ENCODE data around the gene TSPAN5. TPM values are rescaled to one million over a fixed set of nuclear protein-coding genes. Genes with fewer than 3 reads are reported as not detected.

TSPAN5 gene
- polyA plus RNA-seq, 1 donor (not counting 4 experiments of a cell fraction or from before 2014, with no cell fraction given) = 45.5 TPM

DNA sequence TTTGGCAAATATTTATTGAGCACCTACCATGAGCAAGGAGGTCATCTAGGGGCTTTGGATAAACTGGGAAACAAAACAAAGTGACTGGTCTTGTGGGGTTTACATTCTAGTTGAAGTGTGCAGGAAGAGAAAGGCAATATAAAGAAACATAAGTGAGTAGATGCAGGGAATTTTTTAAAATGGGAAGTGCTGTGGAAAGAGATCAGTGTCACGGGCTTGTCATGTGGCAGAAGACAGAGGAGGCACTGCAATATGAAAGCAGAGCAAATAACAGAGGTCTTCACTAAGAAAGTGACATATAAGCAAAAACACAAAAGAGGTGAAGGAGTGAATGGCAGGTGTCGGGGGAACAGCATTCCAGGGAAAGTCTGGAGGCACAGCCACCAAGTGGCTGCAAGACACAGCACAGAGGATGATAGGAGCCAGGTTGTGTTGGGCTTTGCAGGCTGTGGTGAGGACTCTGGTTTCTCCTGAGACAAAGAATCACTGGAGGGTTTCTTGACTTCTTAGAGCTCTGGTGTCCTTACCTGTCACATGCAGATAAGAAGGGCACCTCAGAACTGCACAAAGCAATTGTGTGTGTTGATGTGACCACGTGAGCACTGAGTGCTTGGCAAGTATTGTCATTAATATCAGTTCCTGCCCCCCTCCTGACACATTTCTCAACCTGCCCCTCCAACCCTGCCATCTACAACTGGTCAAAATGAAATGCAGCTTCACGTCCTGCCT, 143.5 kb downstream of the TSPAN5 start:
- H3K27me3 ChIP-seq (ENCODE audit: control insufficient read depth, extremely low read depth, insufficient read depth, low read length) = no peaks in the 10 kb centered on the region
- no peak overlapping the region for H3K4me2 ChIP-seq (ENCODE audit: control insufficient read depth, extremely low read depth, insufficient read depth, low read depth, low read length)
- H3K4me1 ChIP-seq (ENCODE audit: control insufficient read depth, extremely low read depth, insufficient read depth, low read length) = peaks cover 54% of the 10 kb centered on the region
- peaks cover 0 to 1% of the 10 kb centered on the region in 2 experiments for H3K36me3 ChIP-seq (ENCODE audit: control insufficient read depth in 2 of 2, extremely low read depth in 1 of 2, insufficient read depth in 2 of 2, low read length in 2 of 2)
- no peaks in the 10 kb centered on the region for H3K9me1 ChIP-seq (ENCODE audit: control insufficient read depth, extremely low read depth, insufficient read depth, low read length)
- H3K4me3 ChIP-seq (ENCODE audit: control insufficient read depth in 2 of 3, extremely low read depth in 1 of 3, insufficient read depth in 2 of 3, low read depth in 1 of 3, low read length in 3 of 3) = no peak overlapping the region
- H3K27ac ChIP-seq (ENCODE audit: control insufficient read depth, insufficient read depth, low read length) = no peak overlapping the region
- peaks cover 53% of the 10 kb centered on the region for H3K79me2 ChIP-seq (ENCODE audit: control insufficient read depth, insufficient read depth, low read length)
- no peaks in the 10 kb centered on the region for H3K9me3 ChIP-seq (ENCODE audit: control insufficient read depth, low read depth, low read length)
- DNase-seq (ENCODE audit: low read depth, low spot score) (no peak), FAIRE-seq (no peak)
- TF ChIP-seq, protein P1, sequence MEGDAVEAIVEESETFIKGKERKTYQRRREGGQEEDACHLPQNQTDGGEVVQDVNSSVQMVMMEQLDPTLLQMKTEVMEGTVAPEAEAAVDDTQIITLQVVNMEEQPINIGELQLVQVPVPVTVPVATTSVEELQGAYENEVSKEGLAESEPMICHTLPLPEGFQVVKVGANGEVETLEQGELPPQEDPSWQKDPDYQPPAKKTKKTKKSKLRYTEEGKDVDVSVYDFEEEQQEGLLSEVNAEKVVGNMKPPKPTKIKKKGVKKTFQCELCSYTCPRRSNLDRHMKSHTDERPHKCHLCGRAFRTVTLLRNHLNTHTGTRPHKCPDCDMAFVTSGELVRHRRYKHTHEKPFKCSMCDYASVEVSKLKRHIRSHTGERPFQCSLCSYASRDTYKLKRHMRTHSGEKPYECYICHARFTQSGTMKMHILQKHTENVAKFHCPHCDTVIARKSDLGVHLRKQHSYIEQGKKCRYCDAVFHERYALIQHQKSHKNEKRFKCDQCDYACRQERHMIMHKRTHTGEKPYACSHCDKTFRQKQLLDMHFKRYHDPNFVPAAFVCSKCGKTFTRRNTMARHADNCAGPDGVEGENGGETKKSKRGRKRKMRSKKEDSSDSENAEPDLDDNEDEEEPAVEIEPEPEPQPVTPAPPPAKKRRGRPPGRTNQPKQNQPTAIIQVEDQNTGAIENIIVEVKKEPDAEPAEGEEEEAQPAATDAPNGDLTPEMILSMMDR (optimal IDR thresholded peaks at IDR 0.05 in 1 of 3, IDR thresholded peaks at IDR 0.05 in 1 of 3, conservative IDR thresholded peaks at IDR 0.05 in 1 of 3; ENCODE audit: extremely low read depth in 1 of 3, insufficient read depth in 2 of 3, low read length in 3 of 3) = no peak
- no peak for TF ChIP-seq EZH2 (IDR thresholded peaks at IDR 0.05; ENCODE audit: low read length)
- dilution Hi-C loops (cut with MboI; ENCODE audit: extremely low pct_ligation_motif_present, low sequenced_read_pairs) = no loop called here
- no peaks in the 10 kb centered on the region for H4K20me1 ChIP-seq (ENCODE audit: control insufficient read depth, extremely low read depth, insufficient read depth, low read length)
- H2AFZ ChIP-seq (ENCODE audit: control insufficient read depth, low read length) = no peak overlapping the region
- H3K9ac ChIP-seq (ENCODE audit: control insufficient read depth, extremely low read depth, insufficient read depth, low read length) = no peak overlapping the region

GRCh38 chr4:98512918-98513317, 145.5 kb downstream of the TSPAN5 start:
- Histone ChIP-seq H3K79me2 (ENCODE audit: control insufficient read depth, insufficient read depth, low read length) (peaks cover 49% of the 10 kb centered on the region), H3K9me1 (ENCODE audit: control insufficient read depth, extremely low read depth, insufficient read depth, low read length) (no peaks in the 10 kb centered on the region), H3K4me1 (ENCODE audit: control insufficient read depth, extremely low read depth, insufficient read depth, low read length) (peaks cover 55% of the 10 kb centered on the region), H3K4me2 (ENCODE audit: control insufficient read depth, extremely low read depth, insufficient read depth, low read depth, low read length) (no peak overlapping the region), H4K20me1 (ENCODE audit: control insufficient read depth, extremely low read depth, insufficient read depth, low read length) (no peaks in the 10 kb centered on the region), H3K9me3 (ENCODE audit: control insufficient read depth, low read depth, low read length) (no peaks in the 10 kb centered on the region), H2AFZ (ENCODE audit: control insufficient read depth, low read length) (no peak overlapping the region), H3K27ac (ENCODE audit: control insufficient read depth, insufficient read depth, low read length) (no peak overlapping the region), H3K4me3 (ENCODE audit: control insufficient read depth in 2 of 3, extremely low read depth in 1 of 3, insufficient read depth in 2 of 3, low read depth in 1 of 3, low read length in 3 of 3) (no peak overlapping the region), H3K36me3 (ENCODE audit: control insufficient read depth in 2 of 2, extremely low read depth in 1 of 2, insufficient read depth in 2 of 2, low read length in 2 of 2) (peaks cover 0 to 1% of the 10 kb centered on the region in 2 experiments), H3K27me3 (ENCODE audit: control insufficient read depth, extremely low read depth, insufficient read depth, low read length) (no peaks in the 10 kb centered on the region), H3K9ac (ENCODE audit: control insufficient read depth, extremely low read depth, insufficient read depth, low read length) (no peak overlapping the region)
- FAIRE-seq = no peak
- dilution Hi-C loops (cut with MboI; ENCODE audit: extremely low pct_ligation_motif_present, low sequenced_read_pairs) = no loop called here
- DNase-seq (ENCODE audit: low read depth, low spot score) = no peak
- no peak for TF ChIP-seq EZH2 (IDR thresholded peaks at IDR 0.05; ENCODE audit: low read length)
- TF ChIP-seq, protein P1 (optimal IDR thresholded peaks at IDR 0.05 in 1 of 3, IDR thresholded peaks at IDR 0.05 in 1 of 3, conservative IDR thresholded peaks at IDR 0.05 in 1 of 3; ENCODE audit: extremely low read depth in 1 of 3, insufficient read depth in 2 of 3, low read length in 3 of 3) = no peak
